HG02943 (cell line): Measurements from ENCODE around the gene ZDHHC11.
"Not testable (repeated sequence)": the region's sequence is repeated elsewhere in the genome, so short reads cannot be mapped to it uniquely, and the experiment has no call there.

Source experiments
- ATAC-seq: cut with Tn5 transposase; IDR thresholded peaks from one replicate; pipeline ENCODE4 v1.9.1; 2021; ENCODE audit warnings: mild to moderate bottlenecking, low read depth, moderate library complexity; ENCODE audit not compliant: unreplicated experiment

The ZDHHC11 gene

DNA sequence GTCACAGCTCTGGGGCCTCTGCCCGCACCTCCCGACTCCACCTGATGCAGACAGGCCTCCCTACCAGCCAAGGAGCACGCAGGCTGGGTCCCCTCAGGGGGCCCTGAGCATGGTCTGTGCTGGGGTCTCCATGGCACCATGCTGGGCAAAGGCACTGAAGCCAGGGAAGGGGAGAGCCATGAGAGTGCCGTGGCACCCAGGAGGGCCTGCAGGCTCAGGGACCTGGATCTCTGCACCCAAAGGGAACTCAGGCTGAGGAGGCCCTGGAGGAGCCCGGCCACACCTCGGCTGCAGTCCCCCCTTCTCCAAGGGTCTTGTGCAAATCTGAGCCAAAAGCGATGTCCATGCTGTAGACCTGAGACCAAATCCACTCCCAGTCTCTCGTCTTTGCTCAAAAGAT lies 98.8 kb downstream of the ZDHHC11 start:
- not testable (repeated sequence) for ATAC-seq

GRCh38 chr5:751496-751895 lies 99.3 kb downstream of the ZDHHC11 start:
- no peak for ATAC-seq

DNA sequence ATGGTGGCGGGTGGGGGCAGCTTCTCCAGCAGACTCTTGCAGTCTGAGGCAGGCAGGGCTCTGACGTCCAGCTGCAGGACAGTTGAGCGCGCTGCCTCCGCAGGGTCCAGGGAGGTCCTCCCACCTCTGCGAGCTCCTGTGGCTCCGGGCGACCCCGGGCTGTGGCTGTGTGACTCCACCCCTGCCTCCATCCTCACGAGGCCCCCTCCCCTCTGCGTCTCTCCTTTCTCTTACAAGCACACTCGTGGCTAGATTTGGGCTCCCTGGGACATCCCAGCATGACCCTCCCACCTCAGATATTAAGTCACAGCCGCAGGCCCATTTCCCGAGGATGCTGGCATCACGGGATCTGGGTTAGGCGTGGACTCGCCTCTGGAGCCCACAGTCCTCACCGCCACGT lies 100.6 kb downstream of the ZDHHC11 start:
- not testable (repeated sequence) for ATAC-seq

DNA sequence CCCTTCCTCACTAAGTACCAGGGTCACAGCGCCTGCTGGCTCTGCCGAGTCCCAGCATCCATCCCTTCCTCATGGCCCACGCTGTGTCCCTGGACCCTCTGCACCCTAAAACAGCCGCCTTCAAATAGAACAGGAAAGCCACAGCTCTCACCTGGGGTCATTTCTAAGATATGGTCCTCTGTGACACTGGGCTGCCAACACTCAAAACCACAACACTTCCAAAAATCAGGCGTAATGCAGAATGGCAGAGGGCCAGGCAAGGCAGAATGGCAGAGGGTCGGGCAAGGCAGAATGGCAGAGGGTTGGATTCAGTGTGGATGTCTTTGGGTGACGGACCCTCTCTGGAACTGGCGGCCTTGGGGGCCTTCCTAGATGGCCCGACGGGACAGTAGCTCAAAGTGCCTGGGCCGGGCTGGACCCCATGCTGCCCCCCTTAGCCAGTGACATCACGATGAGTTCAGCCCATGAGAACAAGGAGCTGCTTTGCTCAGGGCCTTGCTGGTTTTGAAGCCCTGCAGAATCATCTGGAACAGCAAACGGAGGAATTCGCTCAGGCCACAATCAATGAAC lies 101.6 kb downstream of the ZDHHC11 start:
- no peak for ATAC-seq

DNA sequence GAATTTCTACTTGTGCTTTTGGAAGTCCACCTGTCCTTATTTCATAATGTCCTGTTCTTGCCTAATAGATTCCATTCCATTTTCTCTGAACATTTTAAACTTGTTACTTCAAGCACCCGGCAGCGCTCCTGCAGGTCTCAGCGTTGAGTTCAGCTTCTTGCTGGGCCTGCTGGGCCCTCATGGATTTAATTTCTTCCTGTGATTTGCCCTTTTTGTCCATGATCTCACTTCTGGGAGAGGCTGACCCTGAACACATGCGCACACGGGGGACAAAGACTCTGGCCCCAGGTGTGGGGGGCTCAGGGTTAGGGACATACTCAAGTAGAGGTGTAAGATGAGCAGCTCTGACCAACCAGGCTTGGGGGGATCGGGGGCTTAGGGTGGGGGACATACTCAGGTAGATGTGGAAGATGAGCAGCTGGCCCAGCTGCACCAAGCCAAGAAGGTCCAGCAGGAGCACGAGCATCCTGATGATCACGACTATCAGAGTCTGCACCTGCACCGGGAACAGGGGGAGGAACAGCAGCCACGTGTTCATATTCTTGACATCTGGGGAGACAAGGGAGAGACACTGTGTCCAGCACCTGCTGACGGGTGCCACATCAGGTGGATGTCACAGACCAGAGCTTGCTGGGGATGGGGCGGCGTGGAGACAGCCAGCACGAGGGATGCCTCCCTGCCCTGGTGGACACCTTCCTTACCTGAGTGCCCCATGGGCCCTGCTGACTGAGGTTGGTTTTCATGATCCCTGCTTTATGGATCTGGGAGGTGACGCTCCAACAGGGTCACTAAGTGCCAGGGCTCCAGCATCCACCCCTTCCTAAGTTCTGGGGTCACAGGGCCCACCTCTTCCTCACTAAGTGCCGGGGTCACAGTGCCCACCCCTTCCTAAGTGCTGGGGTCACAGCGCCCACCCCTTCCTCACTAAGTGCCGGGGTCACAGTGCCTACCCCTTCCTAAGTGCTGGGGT lies 102.5 kb downstream of the ZDHHC11 start:
- ATAC-seq = not testable (repeated sequence)

- not testable (repeated sequence) for ATAC-seq
Measured at GRCh38 chr5:747303-747844, 103.4 kb downstream of the ZDHHC11 start.

DNA sequence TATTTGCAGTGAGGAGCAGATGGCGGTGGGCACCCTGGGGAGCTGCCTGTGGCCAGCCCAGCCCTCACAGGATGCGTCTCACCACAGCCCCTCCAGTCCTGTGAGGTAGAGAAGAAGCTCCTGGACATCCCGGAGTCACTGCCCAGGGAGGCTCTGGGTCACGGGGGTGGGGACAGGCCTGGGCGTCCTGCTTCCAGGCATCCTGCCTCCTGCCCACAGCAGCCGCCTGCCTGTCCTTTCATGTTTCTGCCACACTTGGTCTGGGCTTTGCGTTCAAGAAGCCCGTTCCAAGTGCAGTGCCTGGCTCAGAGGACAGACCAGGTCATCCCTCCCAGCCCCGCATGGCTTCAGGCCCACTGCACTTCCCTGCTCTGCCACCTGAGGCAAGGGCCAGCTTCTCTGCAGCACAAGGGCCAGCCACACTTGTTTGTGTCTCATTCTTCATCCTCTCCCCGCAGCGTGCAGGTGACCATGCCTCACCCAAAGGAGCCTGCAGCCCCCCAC lies 104.5 kb downstream of the ZDHHC11 start:
- ATAC-seq = no peak
